Spleen (tissue), 11 donors: ENCODE data around the gene MAPKAP1. TPM values are rescaled to one million over a fixed set of nuclear protein-coding genes. Genes with fewer than 3 reads are reported as not detected.

Source experiments
- DNase-seq: peaks from one replicate; pipeline ENCODE4 v3.0.0-alpha.2; 2020
- H3K27ac ChIP-seq, 8 donors: fragments of 200-600 bp; sonication (generic) in 7 of 8; 1 replicate in 4 of 8; 2 replicates in 4 of 8; pipeline versions ENCODE4 v1.5.0 to v1.8.0; 2016 to 2021; ENCODE audit warnings: inconsistent platforms in 4 of 8, mild to moderate bottlenecking in 4 of 8, moderate library complexity in 1 of 8
- H3K27me3 ChIP-seq, 7 donors: fragments of 200-600 bp; sonication (generic) in 6 of 7; replicated peaks in 1 of 7; 1 replicate in 4 of 7; 2 replicates in 3 of 7; pipeline versions ENCODE4 v1.5.0 to v1.8.0; 2016 to 2021; ENCODE audit warnings: inconsistent platforms in 3 of 7, mild to moderate bottlenecking in 1 of 7
- H3K36me3 ChIP-seq, 6 donors: fragments of 200-600 bp; sonication (generic) in 5 of 6; 1 replicate in 4 of 6; 2 replicates in 2 of 6; pipeline versions ENCODE4 v1.5.0 to v1.8.0; 2016 to 2021; ENCODE audit warnings: inconsistent platforms in 2 of 6
- H3K4me1 ChIP-seq, 6 donors: fragments of 200-600 bp; sonication (generic) in 5 of 6; 1 replicate in 3 of 6; 2 replicates in 3 of 6; pipeline versions ENCODE4 v1.5.0 to v1.8.0; 2016 to 2021; ENCODE audit warnings: inconsistent platforms in 3 of 6
- H3K4me3 ChIP-seq, 8 donors: fragments of 200-600 bp; sonication (generic) in 7 of 8; 1 replicate in 4 of 8; 2 replicates in 4 of 8; pipeline versions ENCODE4 v1.5.0 to v1.8.0; 2016 to 2021; ENCODE audit warnings: inconsistent platforms in 4 of 8, mild to moderate bottlenecking in 4 of 8, moderate library complexity in 2 of 8
- H3K9me3 ChIP-seq, 8 donors: fragments of 200-600 bp; sonication (generic) in 7 of 8; 1 replicate in 4 of 8; 2 replicates in 4 of 8; pipeline versions ENCODE4 v1.5.0 to v1.8.0; 2016 to 2021; ENCODE audit warnings: inconsistent platforms in 4 of 8
- POLR2A ChIP-seq, 3 donors: fragments of 450-650 bp; IDR thresholded peaks; one replicate each; pipeline ENCODE4 v1.5.1; 2017; ENCODE audit warnings: antibody characterized with exemption in 3 of 3, mild to moderate bottlenecking in 1 of 3
- POLR2AphosphoS5 ChIP-seq, 3 donors: sonication (generic); formaldehyde crosslinking; IDR thresholded peaks; one replicate each; pipeline ENCODE4 v1.5.1; 2017; ENCODE audit warnings: antibody characterized with exemption in 3 of 3
- WGBS, 5 donors: extraction: QIAGEN DNeasy Blood & Tissue Kit in 3 of 5; methylation state at CpG; one replicate each; pipeline versions ENCODE4 v1.1.5 to v1.1.7; 2013 to 2018; 5-methylcytosine and 5-hydroxymethylcytosine counted together
- intact Hi-C: fragments of 100-400 bp; cut with DNase I; formaldehyde crosslinking; loops from one replicate; pipeline ENCODE4 v1.15.0; 2023; ENCODE audit warnings: low total_unique reads
- polyA plus RNA-seq, 3 donors: library from polyadenylated mRNA; stranded (reverse); fragments of 200-250 nt; gene quantifications; one replicate each; pipeline ENCODE4 v1.2.1, GENCODE V29; 2013
- total RNA-seq, 7 donors: library from RNA; depleted of rRNA in 3 of 7; stranded (reverse); fragments of >200 nt in 3 of 7; fragmentation: NEBNext Ultra II Directional in 4 of 7; extraction: Animal tissue kit (Norgen Biotek cat#: 25700) in 4 of 7; gene quantifications; one replicate each; pipeline versions ENCODE4 v1.1.0 to v1.2.1, GENCODE V29; 2016 to 2021
- TF ChIP-seq, protein P1 (sequence below), 11 experiments: fragments of 200-600 bp in 7 of 11; fragments of 450-650 bp in 4 of 11; sonication (generic) in 4 of 11; IDR thresholded peaks in 8 of 11; conservative IDR thresholded peaks in 3 of 11; 1 replicate in 7 of 11; 2 replicates in 4 of 11; pipeline versions ENCODE4 v1.4.0 to v1.8.0; 2016 to 2021; ENCODE audit warnings: antibody characterized with exemption in 11 of 11, inconsistent platforms in 4 of 11, mild to moderate bottlenecking in 1 of 11
- donor health status: healthy with polysubstance abuse.
- donor health status: DM: no; HTN: no; CAD: no; lungs with moderate emphysema.
- donor health status: DM: no; HTN: no; CAD: no.
- donor health status: Bipolar disorder and iron deficiency.
- donor health status: healthy.
- donor health status: DM: no; HTN: no; CAD: no.
- donor health status: DM: yes; HTN: yes; CAD: no.

MAPKAP1 gene
- total and polyA plus RNA-seq, 10 donors, result 37.2 to 77.2 (median 60.4) TPM

DNA sequence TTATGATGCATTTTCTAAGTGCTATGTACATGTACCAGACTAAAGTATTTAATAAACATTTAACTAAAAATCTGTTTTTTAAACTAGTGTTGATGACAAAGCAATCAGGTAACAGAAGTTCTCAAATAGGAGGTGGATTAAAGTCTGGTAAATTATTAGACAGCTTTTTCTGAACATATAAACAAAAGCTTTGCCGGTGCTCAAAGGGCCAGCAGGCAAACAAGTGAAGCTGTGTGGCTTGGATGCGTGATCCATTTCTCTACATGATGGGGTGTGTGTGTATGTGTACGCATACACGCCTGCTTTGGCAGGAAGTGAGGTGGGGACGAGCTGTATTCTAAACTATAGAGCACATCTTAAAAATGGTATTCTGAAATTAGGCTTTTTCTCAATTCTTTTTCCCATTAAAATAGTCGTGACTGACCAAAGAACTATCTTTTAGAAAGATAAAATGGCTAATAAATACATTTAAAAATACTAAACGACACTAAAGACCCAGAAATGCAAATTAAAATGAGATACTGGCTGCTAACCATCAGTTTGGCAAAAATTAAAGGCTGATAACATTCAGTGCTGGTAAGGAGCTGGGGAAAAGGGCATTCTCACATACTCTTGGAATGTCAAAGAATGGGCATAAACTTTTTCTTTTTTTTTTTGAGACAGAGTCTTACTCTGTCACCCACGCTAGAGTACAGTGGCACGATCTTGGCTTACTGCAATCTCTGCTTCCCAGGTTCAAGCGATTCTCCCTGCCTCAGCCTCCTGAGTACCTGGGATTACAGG is 174.0 kb downstream of the MAPKAP1 start:
- TF ChIP-seq, protein P1, sequence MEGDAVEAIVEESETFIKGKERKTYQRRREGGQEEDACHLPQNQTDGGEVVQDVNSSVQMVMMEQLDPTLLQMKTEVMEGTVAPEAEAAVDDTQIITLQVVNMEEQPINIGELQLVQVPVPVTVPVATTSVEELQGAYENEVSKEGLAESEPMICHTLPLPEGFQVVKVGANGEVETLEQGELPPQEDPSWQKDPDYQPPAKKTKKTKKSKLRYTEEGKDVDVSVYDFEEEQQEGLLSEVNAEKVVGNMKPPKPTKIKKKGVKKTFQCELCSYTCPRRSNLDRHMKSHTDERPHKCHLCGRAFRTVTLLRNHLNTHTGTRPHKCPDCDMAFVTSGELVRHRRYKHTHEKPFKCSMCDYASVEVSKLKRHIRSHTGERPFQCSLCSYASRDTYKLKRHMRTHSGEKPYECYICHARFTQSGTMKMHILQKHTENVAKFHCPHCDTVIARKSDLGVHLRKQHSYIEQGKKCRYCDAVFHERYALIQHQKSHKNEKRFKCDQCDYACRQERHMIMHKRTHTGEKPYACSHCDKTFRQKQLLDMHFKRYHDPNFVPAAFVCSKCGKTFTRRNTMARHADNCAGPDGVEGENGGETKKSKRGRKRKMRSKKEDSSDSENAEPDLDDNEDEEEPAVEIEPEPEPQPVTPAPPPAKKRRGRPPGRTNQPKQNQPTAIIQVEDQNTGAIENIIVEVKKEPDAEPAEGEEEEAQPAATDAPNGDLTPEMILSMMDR (IDR thresholded peaks at IDR 0.05 in 8 of 11, conservative IDR thresholded peaks at IDR 0.05 in 3 of 11), result no peak
- no peak for TF ChIP-seq POLR2AphosphoS5 (IDR thresholded peaks at IDR 0.05)
- H3K4me1 ChIP-seq, result peaks cover 19 to 65% (median 27%) of the 10 kb centered on the region in 6 donors
- no peak for DNase-seq
- WGBS, 5 donors, result 93 to 98% (median 96%) methylated on average over 10 of the region's 10 CpGs
- no peaks in the 10 kb centered on the region for H3K9me3 ChIP-seq
- intact Hi-C loops, result no loop called here
- H3K36me3 ChIP-seq, result peaks cover 0 to 14% (median 0%) of the 10 kb centered on the region in 6 donors
- H3K27ac ChIP-seq, result no peak overlapping the region
- H3K4me3 ChIP-seq, result no peak overlapping the region
- H3K27me3 ChIP-seq, result no peaks in the 10 kb centered on the region

DNA sequence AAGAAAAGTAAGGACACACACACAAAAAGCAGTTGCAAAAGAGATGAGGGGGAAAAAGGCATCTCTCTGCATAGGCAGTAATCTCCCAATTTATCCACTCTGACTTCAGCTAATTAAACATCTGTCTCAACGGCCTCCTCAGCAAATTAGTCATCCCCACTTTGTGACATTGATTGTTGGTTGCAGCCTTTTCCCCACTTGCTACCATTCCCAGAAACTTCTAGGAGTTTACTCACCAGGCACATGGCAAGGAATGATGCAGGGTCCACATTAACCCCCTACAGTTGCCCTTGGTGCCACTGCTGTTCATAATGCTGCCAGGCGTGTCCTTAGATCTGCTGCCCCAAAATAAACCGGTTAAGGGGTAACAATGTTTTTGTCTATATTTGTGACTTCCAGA is 174.6 kb downstream of the MAPKAP1 start:
- no peak for DNase-seq
- H3K36me3 ChIP-seq, result peaks cover 0 to 8% (median 0%) of the 10 kb centered on the region in 6 donors
- H3K4me1 ChIP-seq, result peaks cover 17 to 66% (median 33%) of the 10 kb centered on the region in 6 donors
- H3K9me3 ChIP-seq, result no peaks in the 10 kb centered on the region
- TF ChIP-seq, protein P1 (IDR thresholded peaks at IDR 0.05 in 8 of 11, conservative IDR thresholded peaks at IDR 0.05 in 3 of 11), result no peak
- TF ChIP-seq POLR2AphosphoS5 (IDR thresholded peaks at IDR 0.05), result no peak
- no peak for TF ChIP-seq POLR2A (IDR thresholded peaks at IDR 0.05)
- 89 to 95% (median 92%) methylated on average over 3 of the region's 3 CpGs for WGBS, 5 donors
- no peak overlapping the region for H3K27ac ChIP-seq
- intact Hi-C loops, result no loop called here
- no peaks in the 10 kb centered on the region for H3K27me3 ChIP-seq
- no peak overlapping the region for H3K4me3 ChIP-seq

DNA sequence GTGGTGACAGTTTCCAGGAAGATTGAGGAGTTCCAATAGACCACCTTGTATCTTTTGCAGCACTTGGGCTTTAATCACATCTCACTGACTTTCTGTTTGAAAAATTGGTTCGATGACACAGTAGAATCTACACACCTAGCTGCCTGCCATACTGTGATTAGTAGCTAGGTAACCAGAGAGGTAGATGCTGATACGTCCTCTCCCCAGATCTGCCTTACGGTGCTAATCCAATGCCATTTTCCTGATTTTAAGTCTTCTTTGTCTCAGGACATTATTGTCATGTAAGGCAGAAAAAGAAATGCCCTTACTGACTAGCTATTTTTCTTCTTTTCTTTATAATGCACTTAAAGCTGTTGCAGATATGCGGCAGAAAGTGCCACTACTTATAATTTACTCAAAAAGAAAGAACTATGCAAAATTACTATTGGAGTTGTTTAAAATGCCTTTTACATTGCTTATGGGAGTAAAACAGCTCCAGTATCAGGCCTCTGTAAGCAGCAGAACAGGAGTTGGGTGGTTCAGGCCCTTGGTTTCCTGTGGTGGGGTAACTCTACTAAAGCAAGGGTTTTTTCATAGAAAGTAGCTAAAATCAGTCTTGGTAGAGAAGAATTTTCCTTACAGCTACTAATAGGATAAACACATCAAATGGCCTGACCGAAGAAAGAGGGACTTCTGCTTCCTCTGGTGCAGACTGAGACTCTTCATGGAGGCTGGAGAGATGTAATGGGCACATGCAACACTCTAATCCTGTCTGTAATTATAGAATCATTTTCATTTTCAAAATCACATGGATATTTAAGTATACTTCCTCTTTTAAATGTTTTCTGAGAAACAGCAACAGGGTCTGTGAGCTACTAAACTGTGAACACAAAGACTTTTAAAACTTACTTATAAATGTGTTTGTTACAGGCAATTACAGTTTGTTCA is 177.2 kb downstream of the MAPKAP1 start:
- Histone ChIP-seq H3K4me1 (peaks cover 24 to 76% (median 40%) of the 10 kb centered on the region in 6 donors), H3K4me3 (no peak overlapping the region), H3K9me3 (no peaks in the 10 kb centered on the region), H3K27me3 (no peaks in the 10 kb centered on the region), H3K36me3 (peaks cover 0 to 3% (median 0%) of the 10 kb centered on the region in 6 donors), H3K27ac (peak overlapping the region; percentile 55 to 82 (median 70))
- intact Hi-C loops, result no loop called here
- TF ChIP-seq POLR2AphosphoS5 (IDR thresholded peaks at IDR 0.05), result no peak
- TF ChIP-seq, protein P1 (IDR thresholded peaks at IDR 0.05 in 8 of 11, conservative IDR thresholded peaks at IDR 0.05 in 3 of 11), result no peak
- TF ChIP-seq POLR2A (IDR thresholded peaks at IDR 0.05), result no peak
- 68 to 78% (median 76%) methylated on average over 5 of the region's 5 CpGs for WGBS, 5 donors
- no peak for DNase-seq

DNA sequence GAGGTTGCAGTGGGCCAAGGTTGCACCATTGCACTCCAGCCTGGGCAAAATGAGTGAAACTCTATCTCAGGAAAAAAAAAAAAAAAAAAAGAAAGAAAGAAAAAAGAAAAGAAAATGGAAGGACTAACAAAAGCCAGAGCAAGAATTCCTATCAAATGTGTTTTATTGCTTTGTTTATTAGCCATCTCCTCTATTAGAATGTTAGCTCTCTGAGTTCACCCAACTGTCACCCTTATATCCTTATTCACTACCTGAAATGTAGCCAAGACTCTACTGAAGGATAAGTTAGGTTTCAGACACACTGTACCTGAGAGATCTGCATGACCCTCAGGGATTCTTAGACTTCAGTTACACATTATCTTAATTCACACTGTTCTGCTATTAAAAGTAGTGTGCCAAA is 177.9 kb downstream of the MAPKAP1 start:
- Histone ChIP-seq H3K4me3 (no peak overlapping the region), H3K9me3 (no peaks in the 10 kb centered on the region), H3K27me3 (no peaks in the 10 kb centered on the region), H3K36me3 (peaks cover 0 to 3% (median 0%) of the 10 kb centered on the region in 6 donors), H3K27ac (peak overlapping the region in 7 of 8 donors; percentile 55 to 82 (median 72)), H3K4me1 (peaks cover 26 to 76% (median 47%) of the 10 kb centered on the region in 6 donors)
- intact Hi-C loops, result no loop called here
- no peak for DNase-seq
- TF ChIP-seq, protein P1 (IDR thresholded peaks at IDR 0.05 in 8 of 11, conservative IDR thresholded peaks at IDR 0.05 in 3 of 11), result no peak
- TF ChIP-seq POLR2AphosphoS5 (IDR thresholded peaks at IDR 0.05), result no peak
- TF ChIP-seq POLR2A (IDR thresholded peaks at IDR 0.05), result no peak
